GM18502 (cell line): ENCODE data around the gene STK35.

Source experiments
- ATAC-seq: cut with Tn5 transposase; IDR thresholded peaks from one replicate; pipeline ENCODE4 v1.9.1; 2021; ENCODE audit warnings: mild to moderate bottlenecking; ENCODE audit not compliant: unreplicated experiment, poor library complexity

The STK35 gene

GRCh38 chr20:2132461-2132901 is 30.9 kb downstream of the STK35 start:
- no peak for ATAC-seq

- ATAC-seq = no peak
Observed at GRCh38 chr20:2133318-2134183, 31.9 kb downstream of the STK35 start.

GRCh38 chr20:2135013-2135412 is 33.4 kb downstream of the STK35 start:
- no peak for ATAC-seq

GRCh38 chr20:2136275-2136674 is 34.6 kb downstream of the STK35 start:
- ATAC-seq = no peak

GRCh38 chr20:2137552-2138201 is 36.0 kb downstream of the STK35 start:
- ATAC-seq = no peak

- no peak for ATAC-seq
Observed at GRCh38 chr20:2138396-2138795, 36.8 kb downstream of the STK35 start.

GRCh38 chr20:2139250-2139649 is 37.6 kb downstream of the STK35 start:
- no peak for ATAC-seq

- no peak for ATAC-seq
Observed at GRCh38 chr20:2139736-2140135, 38.1 kb downstream of the STK35 start.

GRCh38 chr20:2140561-2140960 is 38.9 kb downstream of the STK35 start:
- ATAC-seq = no peak

GRCh38 chr20:2141600-2142575 is 40.3 kb downstream of the STK35 start:
- no peak for ATAC-seq

- no peak for ATAC-seq
Observed at GRCh38 chr20:2142649-2143048, 41.0 kb downstream of the STK35 start.

- ATAC-seq = no peak
Observed at GRCh38 chr20:2143594-2143993, 42.0 kb downstream of the STK35 start.

- no peak for ATAC-seq
Observed at GRCh38 chr20:2144850-2145249, 43.2 kb downstream of the STK35 start.

- no peak for ATAC-seq
Observed at GRCh38 chr20:2145376-2145775, 43.7 kb downstream of the STK35 start.

GRCh38 chr20:2146080-2146867 is 44.6 kb downstream of the STK35 start:
- no peak for ATAC-seq

GRCh38 chr20:2149507-2149906 is 47.9 kb downstream of the STK35 start:
- ATAC-seq = no peak

- no peak for ATAC-seq
Observed at GRCh38 chr20:2150660-2151059, 49.0 kb downstream of the STK35 start.

- ATAC-seq = no peak
Observed at GRCh38 chr20:2151858-2152281, 50.2 kb downstream of the STK35 start.

- no peak for ATAC-seq
Observed at GRCh38 chr20:2152317-2152716, 50.7 kb downstream of the STK35 start.

GRCh38 chr20:2153326-2153725 is 51.7 kb downstream of the STK35 start:
- no peak for ATAC-seq
